NB4 (cell line): ENCODE measurements around the gene ZNF583.

ENCODE experiments used
- MYC ChIP-seq: IDR thresholded peaks from 2 replicates; pipeline ENCODE4 v1.6.1; 2011; ENCODE audit warnings: low read depth, low read length
- POLR2A ChIP-seq: IDR thresholded peaks from 2 replicates; pipeline ENCODE4 v1.6.1; 2011; ENCODE audit warnings: mild to moderate bottlenecking; ENCODE audit not compliant: insufficient read length; ENCODE audit errors: extremely low read depth
- TF ChIP-seq, protein P1 (sequence below): IDR thresholded peaks from one replicate; pipeline ENCODE4 v1.5.1; 2012; ENCODE audit warnings: low read depth, low read length
- TF ChIP-seq, protein P2 (sequence below): IDR thresholded peaks from 2 replicates; pipeline ENCODE4 v1.6.1; 2011; ENCODE audit warnings: low read depth, low read length

DNA sequence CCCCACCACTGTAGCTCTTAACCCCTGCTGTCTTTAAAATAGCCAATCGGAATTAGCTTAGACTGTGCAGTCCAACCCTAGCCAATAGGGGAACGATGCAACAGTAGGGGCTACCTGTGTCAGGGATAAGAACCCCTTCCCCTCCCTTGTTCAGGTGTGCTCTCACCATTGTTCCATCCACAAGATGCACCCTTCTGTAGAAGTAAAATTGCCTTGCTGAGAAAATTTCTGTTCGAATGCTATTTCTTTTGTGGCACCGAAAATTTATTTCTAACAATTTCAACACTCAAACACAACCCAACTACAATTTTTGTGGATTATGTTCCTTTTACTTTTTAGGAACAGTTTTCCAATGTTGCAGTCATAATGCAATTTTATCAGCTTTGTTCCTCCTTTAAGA is 3.6 kb upstream of the ZNF583 start:
- TF ChIP-seq, protein P1, sequence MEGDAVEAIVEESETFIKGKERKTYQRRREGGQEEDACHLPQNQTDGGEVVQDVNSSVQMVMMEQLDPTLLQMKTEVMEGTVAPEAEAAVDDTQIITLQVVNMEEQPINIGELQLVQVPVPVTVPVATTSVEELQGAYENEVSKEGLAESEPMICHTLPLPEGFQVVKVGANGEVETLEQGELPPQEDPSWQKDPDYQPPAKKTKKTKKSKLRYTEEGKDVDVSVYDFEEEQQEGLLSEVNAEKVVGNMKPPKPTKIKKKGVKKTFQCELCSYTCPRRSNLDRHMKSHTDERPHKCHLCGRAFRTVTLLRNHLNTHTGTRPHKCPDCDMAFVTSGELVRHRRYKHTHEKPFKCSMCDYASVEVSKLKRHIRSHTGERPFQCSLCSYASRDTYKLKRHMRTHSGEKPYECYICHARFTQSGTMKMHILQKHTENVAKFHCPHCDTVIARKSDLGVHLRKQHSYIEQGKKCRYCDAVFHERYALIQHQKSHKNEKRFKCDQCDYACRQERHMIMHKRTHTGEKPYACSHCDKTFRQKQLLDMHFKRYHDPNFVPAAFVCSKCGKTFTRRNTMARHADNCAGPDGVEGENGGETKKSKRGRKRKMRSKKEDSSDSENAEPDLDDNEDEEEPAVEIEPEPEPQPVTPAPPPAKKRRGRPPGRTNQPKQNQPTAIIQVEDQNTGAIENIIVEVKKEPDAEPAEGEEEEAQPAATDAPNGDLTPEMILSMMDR = no peak
- TF ChIP-seq POLR2A (no peak), MYC (no peak)
- TF ChIP-seq, protein P2, sequence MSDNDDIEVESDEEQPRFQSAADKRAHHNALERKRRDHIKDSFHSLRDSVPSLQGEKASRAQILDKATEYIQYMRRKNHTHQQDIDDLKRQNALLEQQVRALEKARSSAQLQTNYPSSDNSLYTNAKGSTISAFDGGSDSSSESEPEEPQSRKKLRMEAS = no peak
